ENCODE data around the gene OR52B2.

The OR52B2 gene

GRCh38 chr11:6170226-6170625 lies at the start of gene OR52B2:
TSS of gene OR52B2 (minus strand) at chr11:6170326. CDS start at chr11:6170326, 0 bp downstream.
- FAIRE-seq = no peak
- DNase-seq (ENCODE audit: insufficient read length, low spot score) = no peak

DNA sequence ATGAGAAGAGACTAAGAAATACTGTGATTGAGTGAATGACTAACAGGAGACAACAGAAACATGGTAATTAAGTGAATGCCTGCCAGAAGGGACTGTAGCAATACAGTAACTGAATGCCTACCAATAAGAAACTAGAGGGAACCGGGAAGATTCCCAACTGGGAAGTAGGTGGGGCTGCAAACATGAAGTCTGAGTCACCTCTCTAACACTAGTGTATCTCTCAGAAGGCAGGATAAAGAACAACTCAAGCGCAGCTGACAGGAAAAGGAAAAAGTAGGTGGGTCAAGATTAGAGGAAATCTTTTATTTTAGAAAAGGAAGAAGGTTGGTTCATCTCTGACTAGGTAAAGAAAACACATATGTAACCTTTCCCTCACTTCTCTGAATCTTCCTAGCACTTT lies 49.2 kb upstream of the OR52B2 start:
- FAIRE-seq = no peak
- no peak for DNase-seq (ENCODE audit: insufficient read length, low spot score)

GRCh38 chr11:6217722-6218121 lies 47.6 kb upstream of the OR52B2 start:
- FAIRE-seq (no peak), DNase-seq (ENCODE audit: insufficient read length, low spot score) (no peak)

DNA sequence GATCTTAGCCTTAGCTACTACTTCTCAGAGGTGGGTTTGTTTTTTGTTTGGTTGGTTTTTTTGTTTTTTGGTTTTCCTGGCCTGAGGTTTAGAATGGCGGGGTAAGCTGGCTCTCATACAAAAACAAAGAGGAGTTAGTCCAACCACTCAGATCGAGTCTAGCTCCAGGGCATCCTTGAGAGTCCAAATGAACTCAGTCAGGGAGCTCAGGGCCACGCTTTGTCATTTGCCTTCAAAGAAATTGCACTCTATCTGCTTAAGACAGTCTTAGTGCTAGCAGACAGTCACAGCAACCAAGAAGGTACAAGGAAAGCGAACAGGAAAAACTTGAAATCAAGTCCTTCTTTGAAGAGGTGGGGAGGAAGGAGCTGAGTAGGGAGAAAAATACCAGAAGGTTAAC lies 46.4 kb upstream of the OR52B2 start:
- DNase-seq (ENCODE audit: insufficient read length, low spot score) (no peak), FAIRE-seq (no peak)

GRCh38 chr11:6214530-6214929 lies 44.4 kb upstream of the OR52B2 start:
- no peak for FAIRE-seq
- DNase-seq (ENCODE audit: insufficient read length, low spot score) = no peak

- FAIRE-seq (no peak), DNase-seq (ENCODE audit: insufficient read length, low spot score) (no peak)
Observed at GRCh38 chr11:6210274-6210955, 40.3 kb upstream of the OR52B2 start.

DNA sequence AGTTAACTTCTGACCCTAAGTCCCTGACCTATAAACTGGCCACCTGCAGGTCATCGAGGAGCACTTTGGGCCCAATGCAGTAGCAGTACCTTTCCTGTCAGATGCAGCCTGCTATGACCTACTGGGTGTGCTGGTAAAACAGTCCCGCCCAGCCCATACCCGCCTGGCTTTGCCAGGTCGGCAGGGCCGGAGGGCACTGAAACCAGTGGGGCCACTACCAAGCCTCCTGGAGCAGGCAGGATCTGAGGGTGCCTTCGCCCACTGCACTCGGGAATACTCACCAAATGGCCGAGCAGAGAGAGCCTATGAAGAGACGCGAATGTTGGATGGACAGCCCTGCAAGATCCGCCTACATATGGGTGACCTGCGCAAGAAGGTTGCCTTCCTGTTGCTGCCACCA lies 39.7 kb upstream of the OR52B2 start:
- no peak for DNase-seq (ENCODE audit: insufficient read length, low spot score)
- no peak for FAIRE-seq

DNA sequence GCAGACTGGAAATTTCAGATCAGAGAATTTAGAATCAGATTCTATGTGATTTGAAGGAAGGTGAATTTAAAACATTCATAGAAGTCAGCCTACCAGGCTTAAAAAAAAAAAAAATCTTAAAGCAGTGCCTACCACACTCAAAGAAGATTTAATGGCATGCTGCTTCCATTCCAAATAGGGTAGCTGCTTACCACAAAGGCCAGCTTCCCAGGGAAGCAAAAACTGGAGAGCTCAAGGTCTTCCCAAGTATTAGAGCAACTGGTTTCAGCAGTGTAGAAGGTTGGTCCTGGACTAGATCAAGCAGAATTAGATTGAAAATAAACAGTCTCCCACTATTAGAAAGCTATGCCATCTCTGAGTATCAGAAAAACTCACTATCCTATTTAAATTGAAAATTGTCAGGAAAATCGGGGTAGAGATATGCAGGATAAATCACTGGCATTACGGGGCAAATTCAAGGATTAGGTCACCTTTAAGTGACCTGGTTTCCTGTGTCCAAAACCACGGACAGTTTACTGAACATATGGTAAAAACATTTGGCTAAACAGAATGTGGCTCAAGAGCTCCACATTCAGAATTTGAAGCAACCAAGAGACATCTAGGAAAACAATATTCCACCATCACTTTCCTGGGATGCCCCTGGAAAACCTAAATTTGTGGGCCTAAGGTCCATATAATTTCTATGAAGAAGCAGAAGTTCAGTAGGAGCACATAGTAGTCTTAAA lies 36.5 kb upstream of the OR52B2 start:
- no peak for DNase-seq (ENCODE audit: insufficient read length, low spot score)
- FAIRE-seq = no peak

DNA sequence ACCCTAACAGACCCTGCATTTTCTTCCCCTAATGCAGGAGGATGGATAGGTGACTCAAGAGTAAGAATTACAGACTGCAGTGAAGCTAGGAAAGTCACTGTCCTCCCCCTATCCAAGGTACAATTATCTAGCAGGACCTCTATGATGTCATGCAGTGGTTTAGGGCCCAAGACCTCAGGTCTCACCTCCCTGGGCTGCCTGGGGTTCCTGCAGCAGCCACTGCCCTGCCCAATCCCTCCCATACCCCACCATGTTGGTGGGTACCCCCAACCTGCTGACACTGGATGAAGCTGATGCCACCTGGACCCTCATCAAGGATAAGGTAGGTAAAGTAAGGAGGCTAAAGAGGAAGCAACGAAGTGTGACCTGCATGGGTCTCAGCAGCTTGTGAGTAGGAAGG lies 35.2 kb upstream of the OR52B2 start, which contains the start of gene C11orf42:
TSS of gene C11orf42 (plus strand) at position 192 of the 400 bp plus-strand sequence. CDS start at position 251, 59 bp downstream.
- DNase-seq (ENCODE audit: insufficient read length, low spot score) (no peak), FAIRE-seq (no peak)

DNA sequence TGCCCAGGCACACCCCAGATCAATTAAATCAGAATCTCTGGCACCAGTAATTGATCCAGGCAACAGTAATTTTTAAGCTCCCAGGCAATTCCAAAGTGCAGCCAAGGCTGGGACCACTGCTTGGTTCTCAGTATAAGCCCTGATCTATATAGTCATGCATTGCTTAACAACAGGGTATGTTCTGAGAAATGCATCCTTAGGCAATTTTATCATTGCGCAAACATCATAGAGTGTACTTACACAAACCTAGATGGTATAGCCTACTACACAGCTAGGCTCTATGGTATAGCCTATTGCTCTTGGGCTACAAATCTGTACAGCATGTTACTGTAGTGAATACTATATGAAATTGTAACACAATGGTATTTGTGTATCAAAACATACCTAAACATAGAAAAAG lies 34.6 kb upstream of the OR52B2 start:
- FAIRE-seq = no peak

GRCh38 chr11:6203327-6203726 lies 33.2 kb upstream of the OR52B2 start:
- FAIRE-seq = peak; percentile 48
- DNase-seq (ENCODE audit: insufficient read length, low spot score) = no peak

More for the DNA sequence above, 34.6 kb upstream of the OR52B2 start:
- DNase-seq (ENCODE audit: insufficient read length, low spot score) = no peak

DNA sequence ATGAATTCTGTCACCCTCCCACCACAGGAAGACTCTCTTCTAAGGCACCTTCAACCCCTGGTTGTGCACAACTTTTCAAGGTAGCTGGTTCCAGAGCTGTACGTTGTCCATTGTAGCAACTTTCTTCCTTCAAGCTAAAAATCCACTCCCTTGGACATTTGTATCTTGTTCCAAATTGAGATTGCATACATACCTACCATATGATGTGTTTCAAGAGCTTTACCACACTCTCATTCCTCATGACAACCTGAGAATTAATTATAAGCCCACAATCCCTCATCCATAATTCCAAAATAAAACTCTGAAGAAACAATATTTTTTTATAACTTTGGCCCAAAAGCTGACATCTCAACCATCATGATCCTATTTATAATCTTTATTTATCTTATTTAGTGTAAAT lies 31.9 kb upstream of the OR52B2 start:
- no peak for FAIRE-seq
- DNase-seq (ENCODE audit: insufficient read length, low spot score) = no peak

DNA sequence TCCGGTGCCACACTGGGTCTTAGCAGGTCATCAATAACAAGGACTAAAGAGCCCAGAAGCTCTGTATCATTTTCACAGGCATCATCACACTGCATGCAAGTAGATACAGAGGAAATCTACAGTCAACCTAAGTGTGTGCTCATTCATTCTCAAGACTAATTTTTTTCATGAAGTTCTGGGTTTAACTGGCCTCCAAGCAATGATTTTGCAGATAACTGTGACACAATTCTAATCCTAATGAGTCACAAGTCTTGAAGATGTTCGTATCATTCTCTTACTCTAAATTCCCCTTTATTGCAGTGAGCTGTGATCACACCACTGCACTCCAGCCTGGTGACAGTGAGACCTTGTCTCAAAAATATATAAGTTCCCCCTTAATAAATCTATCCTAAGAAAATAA lies 31.4 kb upstream of the OR52B2 start:
- DNase-seq (ENCODE audit: insufficient read length, low spot score) (no peak), FAIRE-seq (no peak)

GRCh38 chr11:6200975-6201374 lies 30.8 kb upstream of the OR52B2 start:
- DNase-seq (ENCODE audit: insufficient read length, low spot score) (no peak), FAIRE-seq (no peak)

DNA sequence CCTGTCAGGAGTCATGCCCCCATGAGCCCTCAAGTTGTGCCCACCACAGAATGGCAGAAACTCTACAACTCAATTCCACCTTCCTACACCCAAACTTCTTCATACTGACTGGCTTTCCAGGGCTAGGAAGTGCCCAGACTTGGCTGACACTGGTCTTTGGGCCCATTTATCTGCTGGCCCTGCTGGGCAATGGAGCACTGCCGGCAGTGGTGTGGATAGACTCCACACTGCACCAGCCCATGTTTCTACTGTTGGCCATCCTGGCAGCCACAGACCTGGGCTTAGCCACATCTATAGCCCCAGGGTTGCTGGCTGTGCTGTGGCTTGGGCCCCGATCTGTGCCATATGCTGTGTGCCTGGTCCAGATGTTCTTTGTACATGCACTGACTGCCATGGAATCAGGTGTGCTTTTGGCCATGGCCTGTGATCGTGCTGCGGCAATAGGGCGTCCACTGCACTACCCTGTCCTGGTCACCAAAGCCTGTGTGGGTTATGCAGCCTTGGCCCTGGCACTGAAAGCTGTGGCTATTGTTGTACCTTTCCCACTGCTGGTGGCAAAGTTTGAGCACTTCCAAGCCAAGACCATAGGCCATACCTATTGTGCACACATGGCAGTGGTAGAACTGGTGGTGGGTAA lies 29.2 kb upstream of the OR52B2 start, which contains the start of gene OR52W1:
TSS of gene OR52W1 (plus strand) at position 51 of the 637 bp plus-strand sequence. CDS start at position 51, 0 bp downstream.
- DNase-seq (ENCODE audit: insufficient read length, low spot score) (no peak), FAIRE-seq (no peak)

GRCh38 chr11:6197466-6198200 lies 27.5 kb upstream of the OR52B2 start:
- FAIRE-seq (no peak), DNase-seq (ENCODE audit: insufficient read length, low spot score) (no peak)

DNA sequence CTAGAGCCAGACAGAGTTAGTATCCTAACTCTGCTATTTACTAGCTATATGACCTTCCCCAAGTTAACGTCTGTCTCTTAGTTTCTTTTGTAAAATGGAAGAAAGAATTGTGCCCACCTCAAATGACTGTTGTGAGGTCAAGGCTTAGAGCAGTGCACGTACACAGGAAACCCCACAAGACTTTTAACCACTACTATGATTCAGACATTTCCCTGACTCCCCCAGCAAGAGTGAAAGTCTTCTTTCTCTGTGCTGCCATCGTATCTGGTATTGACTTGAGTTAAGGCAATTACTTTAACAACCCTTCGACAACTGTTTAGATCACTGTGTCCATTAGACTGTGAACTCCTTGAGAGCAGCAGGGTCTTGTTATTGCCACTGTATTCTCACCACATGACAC lies 26.3 kb upstream of the OR52B2 start:
- DNase-seq (ENCODE audit: insufficient read length, low spot score) (no peak), FAIRE-seq (no peak)

DNA sequence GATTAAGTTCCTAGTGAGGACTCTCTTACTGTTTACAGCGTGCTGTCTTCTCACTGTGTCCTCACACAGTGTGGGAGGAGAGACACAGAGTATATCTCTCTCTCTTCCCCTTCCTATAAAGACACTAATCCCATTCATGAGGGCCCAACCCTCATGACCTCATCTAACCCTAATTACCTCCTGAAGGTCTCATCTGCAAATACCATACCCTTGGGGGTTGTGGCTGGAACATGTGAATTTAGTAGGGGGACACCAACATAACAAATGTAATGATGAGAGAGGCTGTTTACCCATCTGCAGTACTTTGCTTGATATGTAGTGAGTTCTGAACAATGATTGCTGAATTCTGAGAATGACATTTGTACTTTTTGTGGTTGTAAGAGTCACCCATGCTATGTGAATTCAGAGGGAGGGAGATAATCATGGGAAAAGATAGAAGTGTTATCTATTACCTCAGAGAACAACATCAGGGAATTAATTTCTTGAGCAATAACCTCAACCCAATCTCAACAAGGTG lies 24.0 kb upstream of the OR52B2 start:
- FAIRE-seq (no peak), DNase-seq (ENCODE audit: insufficient read length, low spot score) (no peak)

DNA sequence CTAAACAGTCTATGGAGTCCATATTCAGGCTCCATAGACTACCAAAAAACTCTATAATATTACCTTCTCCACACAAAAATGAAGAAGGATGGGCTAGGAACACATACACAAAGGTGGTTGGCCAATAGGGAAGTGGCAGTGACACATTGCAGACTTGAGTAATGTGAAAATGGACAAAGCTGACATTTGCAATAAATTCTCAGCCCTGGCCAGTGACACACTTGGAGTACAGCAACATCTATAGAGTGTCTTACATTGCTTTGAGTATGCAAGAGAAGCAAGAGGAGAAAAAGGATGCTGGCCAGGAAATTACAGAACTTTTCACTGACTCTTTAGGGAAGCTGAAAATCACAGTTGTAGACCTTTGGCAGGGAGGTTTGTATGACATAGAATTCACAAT lies 21.6 kb upstream of the OR52B2 start:
- no peak for FAIRE-seq
- no peak for DNase-seq (ENCODE audit: insufficient read length, low spot score)

DNA sequence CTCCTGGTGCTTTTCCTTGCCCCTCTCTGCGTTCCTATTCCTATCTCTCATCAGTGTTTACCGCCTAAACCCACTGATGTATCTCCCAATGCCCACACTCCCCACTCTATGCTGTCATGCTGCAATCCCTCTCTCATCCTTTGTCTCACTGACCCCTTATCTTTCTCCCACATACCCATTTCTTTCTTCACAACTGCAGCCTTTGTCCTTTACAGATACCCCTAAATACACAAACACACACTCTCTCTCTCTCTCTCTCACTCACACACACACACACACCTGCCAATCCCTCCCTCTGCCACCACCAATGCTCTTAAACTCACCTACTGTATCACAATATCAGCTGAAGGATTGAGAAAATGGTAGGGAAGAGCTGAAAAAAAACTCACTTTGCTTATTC lies 5.3 kb upstream of the OR52B2 start:
- DNase-seq (ENCODE audit: insufficient read length, low spot score) (no peak), FAIRE-seq (no peak)

Measured in GM19239 (cell line).